K562 (cell line): ENCODE data around the gene NANS.

Experiments
- EZH2 ChIP-seq: IDR thresholded peaks from 2 replicates; pipeline ENCODE4 v1.6.1; 2012; ENCODE audit warnings: low read depth, mild to moderate bottlenecking, inconsistent platforms, low read length, borderline replicate concordance
- SRF ChIP-seq, 2 experiments: fragments of 250-450, 450-650 bp in 1 of 2; sonication (Bioruptor Pico) in 1 of 2; sonication (generic) in 1 of 2; formaldehyde crosslinking; IDR thresholded peaks; 2 replicates each; pipeline versions ENCODE4 v1.5.0 to v1.5.1; 2020 to 2022; ENCODE audit warnings: mild to moderate bottlenecking in 1 of 2, missing genetic modification reagents in 1 of 2
- ZNF274 ChIP-seq: IDR thresholded peaks from 2 replicates; pipeline ENCODE4 v1.6.1; 2011; ENCODE audit warnings: low read depth, mild to moderate bottlenecking, low read length, moderate library complexity, borderline replicate concordance

DNA sequence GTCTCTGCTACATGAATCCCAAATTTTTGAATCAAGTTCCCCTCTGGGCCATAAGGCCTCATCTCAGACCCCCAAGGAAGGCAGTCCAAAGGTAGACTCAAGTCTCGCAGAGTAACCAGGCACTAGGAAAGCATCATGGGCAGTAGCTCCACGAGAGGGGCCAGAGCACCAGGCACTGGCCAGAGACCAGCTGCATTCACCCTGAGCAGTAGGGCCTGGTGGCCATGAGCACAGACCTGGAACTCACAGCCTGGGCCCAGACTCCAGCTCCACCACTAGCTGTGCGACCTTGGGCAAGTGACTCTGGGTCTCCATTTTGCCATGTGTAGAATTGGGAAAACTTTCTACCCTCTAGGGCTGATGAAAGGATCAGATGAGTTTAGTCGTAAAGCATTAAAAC, 28.5 kb downstream of the NANS start:
- no peak for TF ChIP-seq EZH2
- TF ChIP-seq SRF (CRISPR knock-in tag; IDR thresholded peaks at IDR 0.05): no peak
- TF ChIP-seq ZNF274: no peak
